Measurements from ENCODE around the gene SFMBT2.

Gene SFMBT2

GRCh38 chr10:7410862-7411670 lies at the start of gene SFMBT2:
SFMBT2 (minus strand) TSS chr10:7411034; CDS start chr10:7381898, 29,136 bp downstream.
- H3K27ac ChIP-seq = no peak within 1 kb of the TSS
- no peak for TF ChIP-seq CTCF (IDR thresholded peaks at IDR 0.05)
- peaks cover 94% of the 10 kb centered on the region for H3K27me3 ChIP-seq
- peaks cover 58 to 63% of the 10 kb centered on the region in 2 experiments for H3K4me1 ChIP-seq (ENCODE audit: control insufficient read depth in 1 of 2, insufficient read depth in 1 of 2, low read depth in 1 of 2, low read length in 1 of 2)
- peak within 1 kb of the TSS; percentile 63 to 69 for H3K4me3 ChIP-seq (ENCODE audit: low read depth in 1 of 2, low read length in 1 of 2)
- no peaks in the 10 kb centered on the region for H3K36me3 ChIP-seq
- H3K9me3 ChIP-seq = no peaks in the 10 kb centered on the region

GRCh38 chr10:7460006-7460405 lies 49.2 kb upstream of the SFMBT2 start:
- Histone ChIP-seq H3K27me3 (no peaks in the 10 kb centered on the region), H3K4me1 (ENCODE audit: control insufficient read depth in 1 of 2, insufficient read depth in 1 of 2, low read depth in 1 of 2, low read length in 1 of 2) (peaks cover 0 to 4% of the 10 kb centered on the region in 2 experiments), H3K9me3 (no peaks in the 10 kb centered on the region), H3K36me3 (no peaks in the 10 kb centered on the region), H3K4me3 (ENCODE audit: low read depth in 1 of 2, low read length in 1 of 2) (no peak overlapping the region), H3K27ac (no peak overlapping the region)
- no peak for TF ChIP-seq CTCF (IDR thresholded peaks at IDR 0.05)

- H3K36me3 ChIP-seq = no peaks in the 10 kb centered on the region
- peaks cover 0 to 4% of the 10 kb centered on the region in 2 experiments for H3K4me1 ChIP-seq (ENCODE audit: control insufficient read depth in 1 of 2, insufficient read depth in 1 of 2, low read depth in 1 of 2, low read length in 1 of 2)
- no peak overlapping the region for H3K4me3 ChIP-seq (ENCODE audit: low read depth in 1 of 2, low read length in 1 of 2)
- no peaks in the 10 kb centered on the region for H3K27me3 ChIP-seq
- no peak for TF ChIP-seq CTCF (IDR thresholded peaks at IDR 0.05)
- H3K9me3 ChIP-seq = no peaks in the 10 kb centered on the region
- H3K27ac ChIP-seq = no peak overlapping the region
Observed at GRCh38 chr10:7458556-7458955, 47.7 kb upstream of the SFMBT2 start.

- no peaks in the 10 kb centered on the region for H3K36me3 ChIP-seq
- peaks cover 5% of the 10 kb centered on the region for H3K27me3 ChIP-seq
- no peaks in the 10 kb centered on the region for H3K9me3 ChIP-seq
- no peak overlapping the region for H3K27ac ChIP-seq
- no peak overlapping the region for H3K4me3 ChIP-seq (ENCODE audit: low read depth in 1 of 2, low read length in 1 of 2)
- TF ChIP-seq CTCF (IDR thresholded peaks at IDR 0.05) = no peak
- peaks cover 0 to 4% of the 10 kb centered on the region in 2 experiments for H3K4me1 ChIP-seq (ENCODE audit: control insufficient read depth in 1 of 2, insufficient read depth in 1 of 2, low read depth in 1 of 2, low read length in 1 of 2)
Observed at GRCh38 chr10:7457478-7458316, 46.9 kb upstream of the SFMBT2 start.

GRCh38 chr10:7449063-7449695 lies 38.3 kb upstream of the SFMBT2 start:
- no peaks in the 10 kb centered on the region for H3K9me3 ChIP-seq
- H3K27me3 ChIP-seq = peaks cover 21% of the 10 kb centered on the region
- H3K4me3 ChIP-seq (ENCODE audit: low read depth in 1 of 2, low read length in 1 of 2) = no peak overlapping the region
- TF ChIP-seq CTCF (IDR thresholded peaks at IDR 0.05) = no peak
- no peak overlapping the region for H3K27ac ChIP-seq
- H3K4me1 ChIP-seq (ENCODE audit: control insufficient read depth in 1 of 2, insufficient read depth in 1 of 2, low read depth in 1 of 2, low read length in 1 of 2) = no peaks in the 10 kb centered on the region
- H3K36me3 ChIP-seq = no peaks in the 10 kb centered on the region
